Keratinocyte (primary cell): ENCODE data around the gene TUBB4B. TPM values are rescaled to one million over a fixed set of nuclear protein-coding genes. Genes with fewer than 3 reads are reported as not detected.

ENCODE experiments used
- DNase-seq: peaks from one replicate; pipeline ENCODE4 v3.0.0-alpha.2; 2011; ENCODE audit warnings: low read depth, missing footprints, low spot score
- FAIRE-seq: peaks from 2 replicates; lab custom pipeline; 2011; peaks lifted over from hg19 to GRCh38; lab: Jason Lieb, UNC
- H2AFZ ChIP-seq: 2 replicates; pipeline ENCODE4 v1.6.0; 2012; ENCODE audit warnings: low read length, control low read depth, inconsistent platforms; ENCODE audit not compliant: control insufficient read depth
- H3K27ac ChIP-seq: 2 replicates; pipeline ENCODE4 v1.5.1; 2011; ENCODE audit warnings: low read length; ENCODE audit not compliant: control insufficient read depth, insufficient read depth
- H3K27me3 ChIP-seq: 3 replicates; pipeline ENCODE4 v1.6.0; 2011; ENCODE audit warnings: low read length; ENCODE audit not compliant: control insufficient read depth, insufficient read depth; ENCODE audit errors: extremely low read depth
- H3K36me3 ChIP-seq, 2 experiments: 2 replicates in 1 of 2; 3 replicates in 1 of 2; pipeline ENCODE4 v1.5.1; 2011; ENCODE audit warnings: low read length in 2 of 2, mild to moderate bottlenecking in 1 of 2; ENCODE audit not compliant: control insufficient read depth in 2 of 2, insufficient read depth in 2 of 2; ENCODE audit errors: extremely low read depth in 1 of 2
- H3K4me1 ChIP-seq: 3 replicates; pipeline ENCODE4 v1.5.1; 2011; ENCODE audit warnings: low read length; ENCODE audit not compliant: control insufficient read depth, insufficient read depth; ENCODE audit errors: extremely low read depth
- H3K4me2 ChIP-seq: 3 replicates; pipeline ENCODE4 v1.6.0; 2011; ENCODE audit warnings: low read depth, low read length; ENCODE audit not compliant: control insufficient read depth, insufficient read depth; ENCODE audit errors: extremely low read depth
- H3K4me3 ChIP-seq, 3 experiments: fragments of 200-600 bp in 1 of 3; sonication (generic) in 1 of 3; 2 replicates in 2 of 3; 3 replicates in 1 of 3; pipeline ENCODE4 v1.5.1; 2011 to 2016; ENCODE audit warnings: low read length in 3 of 3, mild to moderate bottlenecking in 3 of 3, control low read depth in 2 of 3, inconsistent platforms in 1 of 3, low read depth in 1 of 3, mixed read lengths in 1 of 3, mixed run types in 1 of 3, moderate library complexity in 1 of 3; ENCODE audit not compliant: control insufficient read depth in 2 of 3, insufficient read depth in 2 of 3; ENCODE audit errors: extremely low read depth in 1 of 3
- H3K79me2 ChIP-seq: 2 replicates; pipeline ENCODE4 v1.6.0; 2012; ENCODE audit warnings: low read length; ENCODE audit not compliant: control insufficient read depth, insufficient read depth
- H3K9ac ChIP-seq: 3 replicates; pipeline ENCODE4 v1.6.0; 2011; ENCODE audit warnings: low read length; ENCODE audit not compliant: control insufficient read depth, insufficient read depth; ENCODE audit errors: extremely low read depth
- H3K9me1 ChIP-seq: 3 replicates; pipeline ENCODE4 v1.6.0; 2011; ENCODE audit warnings: low read length; ENCODE audit not compliant: control insufficient read depth, insufficient read depth; ENCODE audit errors: extremely low read depth
- H3K9me3 ChIP-seq: 2 replicates; pipeline ENCODE4 v1.5.1; 2012; ENCODE audit warnings: low read depth, low read length; ENCODE audit not compliant: control insufficient read depth
- H4K20me1 ChIP-seq: 3 replicates; pipeline ENCODE4 v1.6.0; 2011; ENCODE audit warnings: low read length; ENCODE audit not compliant: control insufficient read depth, insufficient read depth; ENCODE audit errors: extremely low read depth
- CTCF ChIP-seq, 3 experiments: IDR thresholded peaks in 1 of 3; conservative IDR thresholded peaks in 1 of 3; optimal IDR thresholded peaks in 1 of 3; 2 replicates in 2 of 3; 3 replicates in 1 of 3; pipeline versions ENCODE3 to v1.5.1; 2011; ENCODE audit warnings: low read length in 3 of 3, mild to moderate bottlenecking in 3 of 3, moderate library complexity in 2 of 3, control low read depth in 1 of 3, inconsistent platforms in 1 of 3; ENCODE audit not compliant: insufficient read depth in 2 of 3; ENCODE audit errors: extremely low read depth in 1 of 3
- EZH2 ChIP-seq: IDR thresholded peaks from one replicate; pipeline ENCODE4 v1.6.1; 2012; ENCODE audit warnings: inconsistent platforms, mild to moderate bottlenecking, low read length, moderate library complexity
- dilution Hi-C: fragments of 300-500 bp; cut with MboI; formaldehyde crosslinking; loops from one replicate; pipeline ENCODE4 v1.7.0; 2020; ENCODE audit warnings: low sequenced_read_pairs; ENCODE audit not compliant: extremely low pct_ligation_motif_present
- polyA minus RNA-seq, 3 experiments: library from RNA; depleted of rRNA, polyadenylated mRNA; stranded (reverse); fragments of >200 nt; gene quantifications; 1 replicate in 1 of 3; 2 replicates in 1 of 3; 3 replicates in 1 of 3; pipeline ENCODE4 v1.2.3, GENCODE V29; 2011
- polyA plus RNA-seq, 5 experiments: library from polyadenylated mRNA; depleted of rRNA in 3 of 5; stranded (reverse) in 3 of 5; stranded (forward) in 1 of 5; unstranded in 1 of 5; fragments of >200 nt; gene quantifications; 1 replicate in 1 of 5; 2 replicates in 3 of 5; 3 replicates in 1 of 5; pipeline versions ENCODE4 v1.2.1 to v1.2.3, GENCODE V29; 2011 to 2012; ENCODE audit warnings: missing spikeins in 2 of 5, low read depth in 1 of 5, low replicate concordance in 1 of 5

Gene TUBB4B
- 390 to 693 TPM (median 440 TPM) in 3 replicates for polyA plus RNA-seq
- 64.2 TPM for polyA plus RNA-seq (2011; ENCODE audit: low read depth)
- 328 and 496 TPM in 2 replicates for polyA plus RNA-seq (2011; cell fraction: cytosol; rRNA removed)
- 336 and 469 TPM in 2 replicates for polyA plus RNA-seq (2011; cell fraction: nucleus; rRNA removed)
- polyA plus RNA-seq (2012; ENCODE audit: low replicate concordance): 276 and 744 TPM in 2 replicates
- polyA minus RNA-seq: 387 to 836 TPM (median 396 TPM) in 3 replicates
- polyA minus RNA-seq (2011; cell fraction: cytosol; rRNA and poly(A)+ RNA removed): 512 TPM
- 252 and 259 TPM in 2 replicates for polyA minus RNA-seq (2011; cell fraction: nucleus; rRNA and poly(A)+ RNA removed)

GRCh38 chr9:137240841-137241489 is at the start of gene TUBB4B:
TSS of gene TUBB4B (plus strand) at chr9:137241287. CDS start at chr9:137241361, 74 bp downstream.
- peak; percentile 97 for FAIRE-seq
- peaks cover 33% of the 10 kb centered on the region for H3K79me2 ChIP-seq

GRCh38 chr9:137191691-137192447 is 49.2 kb upstream of the TUBB4B start:
- H3K79me2 ChIP-seq: peaks cover 32% of the 10 kb centered on the region
- H3K36me3 ChIP-seq: peaks cover 9 to 13% of the 10 kb centered on the region in 2 experiments
- no peak for TF ChIP-seq EZH2
- TF ChIP-seq CTCF (optimal IDR thresholded peaks at IDR 0.05 in 1 of 3, IDR thresholded peaks at IDR 0.05 in 1 of 3, conservative IDR thresholded peaks at IDR 0.05 in 1 of 3; ENCODE audit: extremely low read depth in 1 of 3, insufficient read depth in 2 of 3, low read length in 3 of 3): no peak
- no peak overlapping the region for H3K27ac ChIP-seq
- H3K4me3 ChIP-seq: no peak overlapping the region
- FAIRE-seq: no peak
- H3K4me1 ChIP-seq: peaks cover 36% of the 10 kb centered on the region
- H3K9me1 ChIP-seq: peaks cover 3% of the 10 kb centered on the region
- no peak overlapping the region for H2AFZ ChIP-seq
- peaks cover 3% of the 10 kb centered on the region for H3K27me3 ChIP-seq
- dilution Hi-C loops: no loop called here
- H4K20me1 ChIP-seq: peaks cover 5% of the 10 kb centered on the region
- no peak overlapping the region for H3K9ac ChIP-seq
- no peak overlapping the region for H3K4me2 ChIP-seq
- no peaks in the 10 kb centered on the region for H3K9me3 ChIP-seq
- DNase-seq: no peak

More at GRCh38 chr9:137240841-137241489, at the start of gene TUBB4B:
- Histone ChIP-seq H3K36me3 (peaks cover 11 to 26% of the 10 kb centered on the region in 2 experiments), H3K9me3 (no peaks in the 10 kb centered on the region), H3K4me1 (peaks cover 30% of the 10 kb centered on the region), H3K9me1 (peaks cover 3% of the 10 kb centered on the region), H3K27me3 (no peaks in the 10 kb centered on the region), H2AFZ (peak within 1 kb of the TSS; percentile 37), H3K9ac (peak within 1 kb of the TSS; percentile 92), H3K4me3 (peak within 1 kb of the TSS; percentile 90 to 94 (median 93)), H4K20me1 (peaks cover 28% of the 10 kb centered on the region), H3K4me2 (peak within 1 kb of the TSS; percentile 84), H3K27ac (peak within 1 kb of the TSS; percentile 90)
- dilution Hi-C loops: no loop called here
- peak; percentile 99 for DNase-seq
- no peak for TF ChIP-seq CTCF (optimal IDR thresholded peaks at IDR 0.05 in 1 of 3, IDR thresholded peaks at IDR 0.05 in 1 of 3, conservative IDR thresholded peaks at IDR 0.05 in 1 of 3; ENCODE audit: extremely low read depth in 1 of 3, insufficient read depth in 2 of 3, low read length in 3 of 3)
- TF ChIP-seq EZH2: no peak
